SK-N-SH (cell line): ENCODE data around the gene EMCN. TPM values are rescaled to one million over a fixed set of nuclear protein-coding genes. Genes with fewer than 3 reads are reported as not detected.
A peak's percentile ranks its signal among the peaks of the same experiment; 100 is the strongest.

Experiments
- CTCF ChIA-PET: fragments of 300-600, 350-600 bp; formaldehyde crosslinking; extraction: SDS; loops from one replicate; lab custom pipeline; 2021; lab: Yijun Ruan, JAX
- POLR2A ChIA-PET: fragments of 350-600 bp; sonication (Branson Sonifier 250); formaldehyde crosslinking; extraction: SDS; loops from one replicate; lab custom pipeline; 2020; ENCODE audit warnings: antibody characterized with exemption, inconsistent platforms; lab: Yijun Ruan, JAX
- DNase-seq: peaks from one replicate; pipeline ENCODE4 v3.0.0; 2012
- H2AFZ ChIP-seq: fragments of 200-600 bp; sonication (generic); 2 replicates; pipeline ENCODE4 v1.8.1; 2016; ENCODE audit warnings: antibody characterized with exemption, mild to moderate bottlenecking, low read depth
- H3F3A ChIP-seq: fragments of 200-600 bp; sonication (generic); replicated peaks from 2 replicates; pipeline ENCODE3; 2016; ENCODE audit warnings: antibody characterized with exemption, mild to moderate bottlenecking; ENCODE audit not compliant: insufficient read depth
- H3K27ac ChIP-seq, 2 experiments: fragments of 200-500 bp in 1 of 2; fragments of 200-600 bp in 1 of 2; sonication (Bioruptor generic) in 1 of 2; sonication (generic), shearing (Covaris generic) in 1 of 2; 2 replicates each; pipeline versions ENCODE4 v1.5.1 to v1.6.1; 2014 to 2016; ENCODE audit warnings: low read depth in 2 of 2, inconsistent platforms in 1 of 2, low read length in 1 of 2, mild to moderate bottlenecking in 1 of 2, mixed read lengths in 1 of 2
- H3K27me3 ChIP-seq: fragments of 200-600 bp; sonication (generic), shearing (Covaris generic); 2 replicates; pipeline ENCODE4 v1.6.1; 2016; ENCODE audit warnings: mixed run types; ENCODE audit not compliant: insufficient read depth
- H3K36me3 ChIP-seq, 2 experiments: fragments of 200-500 bp in 1 of 2; fragments of 200-600 bp in 1 of 2; sonication (Bioruptor generic) in 1 of 2; sonication (generic) in 1 of 2; replicated peaks in 1 of 2; 2 replicates each; pipeline versions ENCODE3 to v1.5.1; 2014 to 2016; ENCODE audit warnings: low read length in 1 of 2, mild to moderate bottlenecking in 1 of 2; ENCODE audit not compliant: insufficient read depth in 2 of 2, control insufficient read depth in 1 of 2
- H3K4me1 ChIP-seq, 2 experiments: fragments of 200-500 bp in 1 of 2; fragments of 200-600 bp in 1 of 2; sonication (Bioruptor generic) in 1 of 2; sonication (generic), shearing (Covaris generic) in 1 of 2; 2 replicates each; pipeline versions ENCODE4 v1.5.1 to v1.6.1; 2014 to 2016; ENCODE audit warnings: low read depth in 1 of 2, low read length in 1 of 2, mixed run types in 1 of 2; ENCODE audit not compliant: insufficient read depth in 2 of 2, control insufficient read depth in 1 of 2
- H3K4me2 ChIP-seq: fragments of 200-600 bp; sonication (generic), shearing (Covaris generic); 2 replicates; pipeline ENCODE4 v1.6.1; 2017; ENCODE audit warnings: mixed run types
- H3K4me3 ChIP-seq, 2 experiments: fragments of 200-500 bp in 1 of 2; fragments of 200-600 bp in 1 of 2; sonication (Bioruptor generic) in 1 of 2; sonication (generic), shearing (Covaris generic) in 1 of 2; 2 replicates each; pipeline versions ENCODE4 v1.5.1 to v1.8.1; 2014 to 2016; ENCODE audit warnings: low read depth in 2 of 2, inconsistent platforms in 1 of 2, low read length in 1 of 2, mild to moderate bottlenecking in 1 of 2, mixed read lengths in 1 of 2, moderate library complexity in 1 of 2
- H3K79me2 ChIP-seq: fragments of 200-600 bp; sonication (generic); 2 replicates; pipeline ENCODE4 v1.8.1; 2017; ENCODE audit warnings: mild to moderate bottlenecking; ENCODE audit not compliant: insufficient read depth
- H3K9ac ChIP-seq: fragments of 200-600 bp; sonication (generic); 2 replicates; pipeline ENCODE4 v1.6.1; 2017; ENCODE audit warnings: mixed run types
- H3K9me2 ChIP-seq: fragments of 200-600 bp; sonication (generic); 2 replicates; pipeline ENCODE4 v1.6.1; 2017; ENCODE audit warnings: mixed run types
- H3K9me3 ChIP-seq: fragments of 200-600 bp; sonication (generic); 2 replicates; pipeline ENCODE4 v1.6.1; 2017; ENCODE audit warnings: mixed run types, mild to moderate bottlenecking, moderate library complexity
- H4K20me1 ChIP-seq: fragments of 200-600 bp; sonication (generic); 2 replicates; pipeline ENCODE4 v1.6.1; 2017; ENCODE audit warnings: mild to moderate bottlenecking, mixed run types; ENCODE audit not compliant: insufficient read depth
- CHD2 ChIP-seq: fragments of 150-350 bp; IDR thresholded peaks from 2 replicates; pipeline ENCODE4 v1.6.1; 2018; ENCODE audit warnings: low read length; ENCODE audit not compliant: partially characterized antibody
- EZH2phosphoT487 ChIP-seq: fragments of 200-600 bp; sonication (generic); IDR thresholded peaks from 2 replicates; pipeline ENCODE4 v1.6.1; 2017; ENCODE audit warnings: low read depth, mixed run types, mild to moderate bottlenecking, antibody characterized with exemption, moderate library complexity, borderline replicate concordance
- FOXJ3 ChIP-seq: sonication (generic); formaldehyde crosslinking; IDR thresholded peaks from 2 replicates; pipeline ENCODE4 v1.5.1; 2020; ENCODE audit warnings: mild to moderate bottlenecking, missing genetic modification reagents
- FOXM1 ChIP-seq: IDR thresholded peaks from 2 replicates; pipeline ENCODE4 v1.4.0; 2012; ENCODE audit warnings: low read depth, mild to moderate bottlenecking
- GABPA ChIP-seq: IDR thresholded peaks from 2 replicates; pipeline ENCODE4 v1.4.0; 2012; ENCODE audit warnings: low read depth, mild to moderate bottlenecking
- GATA2 ChIP-seq: sonication (generic); formaldehyde crosslinking; IDR thresholded peaks from 2 replicates; pipeline ENCODE4 v1.5.0; 2020; ENCODE audit warnings: mild to moderate bottlenecking, missing genetic modification reagents
- IRF3 ChIP-seq: fragments of 150-350 bp; IDR thresholded peaks from 2 replicates; pipeline ENCODE4 v1.6.1; 2016; ENCODE audit warnings: mild to moderate bottlenecking, low read depth, low read length
- JUND ChIP-seq: IDR thresholded peaks from 2 replicates; pipeline ENCODE4 v1.4.0; 2012
- MAX ChIP-seq: IDR thresholded peaks from 2 replicates; pipeline ENCODE4 v1.4.0; 2012; ENCODE audit warnings: low read depth
- NFIC ChIP-seq: IDR thresholded peaks from 2 replicates; pipeline ENCODE4 v1.4.0; 2012; ENCODE audit warnings: borderline replicate concordance
- POLR2AphosphoS5 ChIP-seq: IDR thresholded peaks from 2 replicates; pipeline ENCODE4 v1.6.1; 2012; ENCODE audit warnings: low read depth, low read length
- RAD21 ChIP-seq: IDR thresholded peaks from 2 replicates; pipeline ENCODE4 v1.6.1; 2012; ENCODE audit warnings: mild to moderate bottlenecking, low read length
- RCOR1 ChIP-seq: fragments of 150-350 bp; IDR thresholded peaks from 2 replicates; pipeline ENCODE4 v1.6.1; 2017; ENCODE audit warnings: antibody characterized with exemption, low read length
- REST ChIP-seq: IDR thresholded peaks from 2 replicates; pipeline ENCODE4 v1.6.1; 2012; ENCODE audit warnings: mild to moderate bottlenecking, low read depth, low read length, moderate library complexity
- RFX5 ChIP-seq: IDR thresholded peaks from 2 replicates; pipeline ENCODE4 v1.6.1; 2012; ENCODE audit warnings: mild to moderate bottlenecking, improper control_type of control experiment, low read length
- RXRA ChIP-seq: IDR thresholded peaks from 2 replicates; pipeline ENCODE4 v1.4.0; 2012; ENCODE audit warnings: low read depth, mild to moderate bottlenecking, borderline replicate concordance
- SIN3A ChIP-seq: IDR thresholded peaks from 2 replicates; pipeline ENCODE4 v1.6.1; 2012; ENCODE audit warnings: low read depth, mild to moderate bottlenecking, low read length, moderate library complexity, borderline replicate concordance
- TAF1 ChIP-seq: IDR thresholded peaks from 2 replicates; pipeline ENCODE4 v1.6.1; 2012; ENCODE audit warnings: low read depth, mild to moderate bottlenecking, low read length, moderate library complexity, borderline replicate concordance
- TCF12 ChIP-seq: IDR thresholded peaks from 2 replicates; pipeline ENCODE4 v1.4.0; 2012
- TEAD4 ChIP-seq: IDR thresholded peaks from 2 replicates; pipeline ENCODE4 v1.4.0; 2012; ENCODE audit warnings: mild to moderate bottlenecking, borderline replicate concordance; ENCODE audit not compliant: insufficient read depth
- USF1 ChIP-seq: IDR thresholded peaks from 2 replicates; pipeline ENCODE4 v1.4.0; 2012; ENCODE audit warnings: low read depth, borderline replicate concordance
- ZBTB33 ChIP-seq: IDR thresholded peaks from 2 replicates; pipeline ENCODE4 v1.4.0; 2012; ENCODE audit warnings: low read depth, borderline replicate concordance
- WGBS: methylation state at CpG from one replicate; pipeline ENCODE4 v1.1.6; 2017; ENCODE audit warnings: low lambda C conversion rate; 5-methylcytosine and 5-hydroxymethylcytosine counted together
- polyA plus RNA-seq, 3 experiments: library from polyadenylated mRNA; depleted of rRNA; stranded (reverse); fragments of >200 nt; gene quantifications; 2 replicates each; pipeline ENCODE4 v1.2.3, GENCODE V29; 2012
- TF ChIP-seq, protein P1 (sequence below): fragments of 200-600 bp; sonication (generic); IDR thresholded peaks from 2 replicates; pipeline ENCODE4 v1.6.1; 2017; ENCODE audit warnings: antibody characterized with exemption, mild to moderate bottlenecking, moderate library complexity
- TF ChIP-seq, protein P2 (sequence below): fragments of 150-350 bp; IDR thresholded peaks from 2 replicates; pipeline ENCODE4 v1.6.1; 2017; ENCODE audit warnings: antibody characterized with exemption, low read length, low read depth, borderline replicate concordance

EMCN gene
- polyA plus RNA-seq, 1 of the 3 experiments (the other 2 are of a cell fraction), result 0.30 TPM

- Histone ChIP-seq H3K36me3 (no peaks in the 10 kb centered on the region), H3K9ac (no peak overlapping the region), H3K4me3 (no peak overlapping the region), H4K20me1 (no peaks in the 10 kb centered on the region), H3K27me3 (no peaks in the 10 kb centered on the region), H3K27ac (peak overlapping the region; percentile 21 to 30; a peak in 2 of 4 replicates), H3K4me1 (peaks cover 0 to 5% of the 10 kb centered on the region in 2 experiments; a peak in 1 of 4 replicates), H3K9me3 (no peaks in the 10 kb centered on the region), H3K79me2 (no peaks in the 10 kb centered on the region), H3K9me2 (no peaks in the 10 kb centered on the region), H3K4me2 (peak overlapping the region; percentile 20; the same call in 1 of the 2 replicates), H2AFZ (no peak overlapping the region; the same call in 1 of the 2 replicates), H3F3A (no peaks in the 10 kb centered on the region)
- ChIA-PET POLR2A (no interaction called here), CTCF (no interaction called here)
- 65% methylated on average over 3 of the region's 3 CpGs for WGBS
- no peak for DNase-seq
- TF ChIP-seq CHD2 (no peak), TEAD4 (no peak), IRF3 (no peak), RCOR1 (no peak), EZH2phosphoT487 (no peak), RXRA (no peak), GABPA (no peak), TAF1 (no peak), FOXM1 (no peak), SIN3A (no peak), TCF12 (peak; percentile 49), RAD21 (no peak), JUND (peak; percentile 47; the same call in 1 of the 2 replicates), NFIC (no peak), RFX5 (no peak), MAX (no peak), USF1 (no peak), FOXJ3 (CRISPR knock-in tag) (no peak), POLR2AphosphoS5 (peak; percentile 20; the same call in 1 of the 2 replicates), ZBTB33 (no peak), GATA2 (CRISPR knock-in tag) (no peak), REST (no peak)
- TF ChIP-seq, protein P1, sequence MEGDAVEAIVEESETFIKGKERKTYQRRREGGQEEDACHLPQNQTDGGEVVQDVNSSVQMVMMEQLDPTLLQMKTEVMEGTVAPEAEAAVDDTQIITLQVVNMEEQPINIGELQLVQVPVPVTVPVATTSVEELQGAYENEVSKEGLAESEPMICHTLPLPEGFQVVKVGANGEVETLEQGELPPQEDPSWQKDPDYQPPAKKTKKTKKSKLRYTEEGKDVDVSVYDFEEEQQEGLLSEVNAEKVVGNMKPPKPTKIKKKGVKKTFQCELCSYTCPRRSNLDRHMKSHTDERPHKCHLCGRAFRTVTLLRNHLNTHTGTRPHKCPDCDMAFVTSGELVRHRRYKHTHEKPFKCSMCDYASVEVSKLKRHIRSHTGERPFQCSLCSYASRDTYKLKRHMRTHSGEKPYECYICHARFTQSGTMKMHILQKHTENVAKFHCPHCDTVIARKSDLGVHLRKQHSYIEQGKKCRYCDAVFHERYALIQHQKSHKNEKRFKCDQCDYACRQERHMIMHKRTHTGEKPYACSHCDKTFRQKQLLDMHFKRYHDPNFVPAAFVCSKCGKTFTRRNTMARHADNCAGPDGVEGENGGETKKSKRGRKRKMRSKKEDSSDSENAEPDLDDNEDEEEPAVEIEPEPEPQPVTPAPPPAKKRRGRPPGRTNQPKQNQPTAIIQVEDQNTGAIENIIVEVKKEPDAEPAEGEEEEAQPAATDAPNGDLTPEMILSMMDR, result no peak
- TF ChIP-seq, protein P2, sequence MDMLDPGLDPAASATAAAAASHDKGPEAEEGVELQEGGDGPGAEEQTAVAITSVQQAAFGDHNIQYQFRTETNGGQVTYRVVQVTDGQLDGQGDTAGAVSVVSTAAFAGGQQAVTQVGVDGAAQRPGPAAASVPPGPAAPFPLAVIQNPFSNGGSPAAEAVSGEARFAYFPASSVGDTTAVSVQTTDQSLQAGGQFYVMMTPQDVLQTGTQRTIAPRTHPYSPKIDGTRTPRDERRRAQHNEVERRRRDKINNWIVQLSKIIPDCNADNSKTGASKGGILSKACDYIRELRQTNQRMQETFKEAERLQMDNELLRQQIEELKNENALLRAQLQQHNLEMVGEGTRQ, result no peak
Observed at GRCh38 chr4:100348473-100348872, 169.3 kb downstream of the EMCN start.
